MM.1S (cell line): ENCODE results near the gene PLEKHG1.

Experiments used
- CTCF ChIP-seq: fragments of 300-600 bp; sonication (generic); IDR thresholded peaks from 2 replicates; pipeline ENCODE4 v1.5.1; 2016; ENCODE audit warnings: antibody characterized with exemption, low read length, mixed read lengths
- EZH2 ChIP-seq: fragments of 300-600 bp; sonication (generic); optimal IDR thresholded peaks from 2 replicates; pipeline ENCODE3; 2017; ENCODE audit warnings: low read depth, mild to moderate bottlenecking, antibody characterized with exemption, low read length, mixed read lengths
- EZH2phosphoT487 ChIP-seq: fragments of 300-600 bp; sonication (generic); IDR thresholded peaks from 2 replicates; pipeline ENCODE4 v1.6.1; 2018; ENCODE audit warnings: antibody characterized with exemption, low read length

GRCh38 chr6:150625927-150626326 lies 26.2 kb downstream of the PLEKHG1 start:
- TF ChIP-seq CTCF, result no peak
- no peak for TF ChIP-seq EZH2phosphoT487
- no peak for TF ChIP-seq EZH2
